SH-SY5Y (cell line): Measurements from ENCODE around the gene TOM1L2.
A peak's percentile ranks its signal among the peaks of the same experiment; 100 is the strongest.

Experiments used
- GATA2 ChIP-seq: IDR thresholded peaks from 2 replicates; pipeline ENCODE4 v1.6.1; 2011; ENCODE audit warnings: mild to moderate bottlenecking, low read depth, low read length
- GATA3 ChIP-seq: IDR thresholded peaks from 2 replicates; pipeline ENCODE4 v1.6.1; 2011; ENCODE audit warnings: low read depth, mild to moderate bottlenecking, low read length, moderate library complexity

TOM1L2 gene

GRCh38 chr17:17972126-17972951 lies at the start of gene TOM1L2, which contains the start of gene DRC3:
TOM1L2 (minus strand) TSS chr17:17972400; CDS start chr17:17972313, 87 bp downstream.
DRC3 (plus strand) TSS chr17:17972862; CDS start chr17:17977599, 4,737 bp downstream.
- no peak for TF ChIP-seq GATA2
- TF ChIP-seq GATA3, result no peak

- TF ChIP-seq GATA2, result no peak
- TF ChIP-seq GATA3, result no peak
Measured at GRCh38 chr17:18021372-18021771, 49.2 kb upstream of the TOM1L2 start.

GRCh38 chr17:18020971-18021370 lies 48.8 kb upstream of the TOM1L2 start:
- no peak for TF ChIP-seq GATA2
- TF ChIP-seq GATA3, result no peak

GRCh38 chr17:18019838-18020154 lies 47.6 kb upstream of the TOM1L2 start:
- TF ChIP-seq GATA3 (no peak), GATA2 (no peak)

- TF ChIP-seq GATA2 (no peak), GATA3 (no peak)
Measured at GRCh38 chr17:18018411-18018921, 46.3 kb upstream of the TOM1L2 start.

- TF ChIP-seq GATA3 (no peak), GATA2 (peak; percentile 25)
Measured at GRCh38 chr17:18017958-18018357, 45.8 kb upstream of the TOM1L2 start.

GRCh38 chr17:18016426-18016825 lies 44.2 kb upstream of the TOM1L2 start:
- no peak for TF ChIP-seq GATA2
- no peak for TF ChIP-seq GATA3

- TF ChIP-seq GATA2, result no peak
- no peak for TF ChIP-seq GATA3
Measured at GRCh38 chr17:18015593-18015992, 43.4 kb upstream of the TOM1L2 start.

- TF ChIP-seq GATA3 (no peak), GATA2 (no peak)
Measured at GRCh38 chr17:18014006-18014405, 41.8 kb upstream of the TOM1L2 start.

GRCh38 chr17:18011286-18011685 lies 39.1 kb upstream of the TOM1L2 start:
- TF ChIP-seq GATA2, result no peak
- TF ChIP-seq GATA3, result no peak

- TF ChIP-seq GATA3 (no peak; the same call in none of the 2 replicates), GATA2 (peak; percentile 91)
Measured at GRCh38 chr17:18009609-18010420, 37.6 kb upstream of the TOM1L2 start.

- no peak for TF ChIP-seq GATA2
- no peak for TF ChIP-seq GATA3
Measured at GRCh38 chr17:18008496-18009268, 36.5 kb upstream of the TOM1L2 start.

GRCh38 chr17:18006495-18007239 lies 34.5 kb upstream of the TOM1L2 start:
- no peak for TF ChIP-seq GATA2
- no peak for TF ChIP-seq GATA3

- TF ChIP-seq GATA2 (no peak), GATA3 (no peak)
Measured at GRCh38 chr17:18005496-18005895, 33.3 kb upstream of the TOM1L2 start.

GRCh38 chr17:18004884-18005305 lies 32.7 kb upstream of the TOM1L2 start:
- TF ChIP-seq GATA3, result no peak
- TF ChIP-seq GATA2, result no peak
